ENCODE data around the gene PLEK2.

- no peak for TF ChIP-seq CTCF (IDR thresholded peaks at IDR 0.05 in 8 of 11, conservative IDR thresholded peaks at IDR 0.05 in 3 of 11)
- no peak for TF ChIP-seq POLR2A (IDR thresholded peaks at IDR 0.05)
Measured at GRCh38 chr14:67391268-67391667, 20.7 kb downstream of the PLEK2 start.

All from spleen (tissue), 7 donors.